H9 (cell line): ENCODE data around the gene SKIDA1. TPM values are rescaled to one million over a fixed set of nuclear protein-coding genes. Genes with fewer than 3 reads are reported as not detected.
"Not testable (repeated sequence)": the region's sequence is repeated elsewhere in the genome, so short reads cannot be mapped to it uniquely, and the experiment has no call there.

Source experiments
- DNase-seq: peaks from one replicate; pipeline ENCODE4 v3.0.0-alpha.2; 2017
- H2AFZ ChIP-seq: one replicate; pipeline ENCODE4 v1.6.1; 2013; ENCODE audit warnings: mild to moderate bottlenecking, low read length, control low read depth, moderate library complexity
- H2AK5ac ChIP-seq: 2 replicates; pipeline ENCODE4 v1.6.1; 2013; ENCODE audit warnings: low read length, control low read depth, mixed read lengths; ENCODE audit not compliant: insufficient read length
- H2BK120ac ChIP-seq: one replicate; pipeline ENCODE4 v1.6.1; 2013; ENCODE audit warnings: low read depth, mild to moderate bottlenecking, low read length, control low read depth, inconsistent platforms; ENCODE audit not compliant: poor library complexity, severe bottlenecking
- H2BK12ac ChIP-seq: 2 replicates; pipeline ENCODE4 v1.6.1; 2013; ENCODE audit warnings: low read length, control low read depth, mixed read lengths, low read depth; ENCODE audit not compliant: insufficient read length
- H2BK15ac ChIP-seq: 2 replicates; pipeline ENCODE4 v1.6.1; 2013; ENCODE audit warnings: low read depth, low read length, control low read depth
- H2BK20ac ChIP-seq: one replicate; pipeline ENCODE4 v1.6.1; 2013; ENCODE audit warnings: low read depth, mild to moderate bottlenecking, low read length, control low read depth, inconsistent platforms; ENCODE audit not compliant: poor library complexity, severe bottlenecking
- H2BK5ac ChIP-seq: 2 replicates; pipeline ENCODE4 v1.6.1; 2013; ENCODE audit warnings: low read length, control low read depth, mixed read lengths; ENCODE audit not compliant: insufficient read length
- H3K14ac ChIP-seq: 2 replicates; pipeline ENCODE4 v1.6.1; 2013; ENCODE audit warnings: low read length, control low read depth; ENCODE audit not compliant: insufficient read depth
- H3K18ac ChIP-seq: 2 replicates; pipeline ENCODE4 v1.6.1; 2013; ENCODE audit warnings: low read depth, mild to moderate bottlenecking, mixed read lengths, low read length, control low read depth; ENCODE audit not compliant: insufficient read length
- H3K23ac ChIP-seq: 2 replicates; pipeline ENCODE4 v1.6.1; 2013; ENCODE audit warnings: low read length, control low read depth, mixed read lengths, low read depth; ENCODE audit not compliant: insufficient read length
- H3K23me2 ChIP-seq: 2 replicates; pipeline ENCODE4 v1.6.1; 2013; ENCODE audit warnings: low read depth, mild to moderate bottlenecking, mixed read lengths, low read length, control low read depth; ENCODE audit not compliant: insufficient read length, poor library complexity, severe bottlenecking
- H3K27ac ChIP-seq: 2 replicates; pipeline ENCODE4 v1.5.1; 2013; ENCODE audit warnings: low read length, control low read depth, mixed read lengths, low read depth; ENCODE audit not compliant: insufficient read length
- H3K27me3 ChIP-seq: 2 replicates; pipeline ENCODE4 v1.6.1; 2013; ENCODE audit warnings: low read length, control low read depth, inconsistent platforms; ENCODE audit not compliant: insufficient read depth
- H3K4ac ChIP-seq: 2 replicates; pipeline ENCODE4 v1.6.1; 2013; ENCODE audit warnings: low read depth, mild to moderate bottlenecking, control low read depth, inconsistent platforms, low read length, moderate library complexity
- H3K4me1 ChIP-seq: 2 replicates; pipeline ENCODE4 v1.6.1; 2013; ENCODE audit warnings: low read length, control low read depth, inconsistent platforms; ENCODE audit not compliant: insufficient read depth
- H3K4me2 ChIP-seq: 2 replicates; pipeline ENCODE4 v1.6.1; 2013; ENCODE audit warnings: low read length, control low read depth, mixed read lengths; ENCODE audit not compliant: insufficient read length, insufficient read depth
- H3K56ac ChIP-seq: 2 replicates; pipeline ENCODE4 v1.6.1; 2013; ENCODE audit warnings: low read depth, mild to moderate bottlenecking, mixed read lengths, low read length, control low read depth; ENCODE audit not compliant: insufficient read length
- H3K79me1 ChIP-seq: 2 replicates; pipeline ENCODE4 v1.6.1; 2013; ENCODE audit warnings: low read depth, mild to moderate bottlenecking, moderate library complexity, low read length, control low read depth, inconsistent platforms; ENCODE audit not compliant: insufficient read depth, poor library complexity, severe bottlenecking
- H3K79me2 ChIP-seq: 2 replicates; pipeline ENCODE4 v1.6.1; 2013; ENCODE audit warnings: low read length, control low read depth, inconsistent platforms; ENCODE audit not compliant: insufficient read depth
- H3K9ac ChIP-seq: 2 replicates; pipeline ENCODE4 v1.6.1; 2013; ENCODE audit warnings: low read length, control low read depth, mixed read lengths; ENCODE audit not compliant: insufficient read length; ENCODE audit errors: extremely low read depth
- H3K9me3 ChIP-seq: one replicate; pipeline ENCODE4 v1.6.1; 2013; ENCODE audit warnings: low read depth, low read length, inconsistent platforms; ENCODE audit not compliant: control insufficient read depth
- H3T11ph ChIP-seq: one replicate; pipeline ENCODE4 v1.6.1; 2013; ENCODE audit warnings: mild to moderate bottlenecking, low read length, control low read depth, inconsistent platforms
- H4K20me1 ChIP-seq: one replicate; pipeline ENCODE4 v1.6.1; 2013; ENCODE audit not compliant: control insufficient read depth, insufficient read length, insufficient read depth
- H4K5ac ChIP-seq: 2 replicates; pipeline ENCODE4 v1.6.1; 2013; ENCODE audit warnings: low read depth, mild to moderate bottlenecking, mixed read lengths, low read length, control low read depth; ENCODE audit not compliant: insufficient read length
- H4K8ac ChIP-seq: replicated peaks from 2 replicates; pipeline ENCODE4 v1.6.1; 2013; ENCODE audit warnings: low read length, control low read depth, mixed read lengths, low read depth; ENCODE audit not compliant: insufficient read length
- H4K91ac ChIP-seq: 2 replicates; pipeline ENCODE4 v1.6.1; 2013; ENCODE audit warnings: low read depth, mild to moderate bottlenecking, moderate library complexity, mixed read lengths, low read length, control low read depth; ENCODE audit not compliant: insufficient read length
- H3K27ac Mint-ChIP-seq, 3 experiments: 2 replicates in 2 of 3; 3 replicates in 1 of 3; pipeline ENCODE4 v1.8.0; 2020 to 2021; ENCODE audit warnings: mixed read lengths in 3 of 3, mild to moderate bottlenecking in 1 of 3, moderate library complexity in 1 of 3
- H3K27me3 Mint-ChIP-seq: 2 replicates; pipeline ENCODE4 v1.8.0; 2021; ENCODE audit warnings: low read depth, mild to moderate bottlenecking, moderate library complexity, mixed read lengths
- H3K36me3 Mint-ChIP-seq, 3 experiments: 2 replicates in 2 of 3; 3 replicates in 1 of 3; pipeline ENCODE4 v1.8.0; 2020 to 2021; ENCODE audit warnings: low read depth in 3 of 3, mixed read lengths in 3 of 3; ENCODE audit not compliant: insufficient read depth in 1 of 3
- H3K4me1 Mint-ChIP-seq, 2 experiments: 2 replicates each; pipeline ENCODE4 v1.8.0; 2020; ENCODE audit warnings: mixed read lengths in 2 of 2
- H3K4me3 Mint-ChIP-seq, 2 experiments: 2 replicates in 1 of 2; 3 replicates in 1 of 2; pipeline ENCODE4 v1.8.0; 2020 to 2021; ENCODE audit warnings: mild to moderate bottlenecking in 2 of 2, mixed read lengths in 2 of 2, moderate library complexity in 1 of 2
- H3K9me3 Mint-ChIP-seq, 2 experiments: 2 replicates in 1 of 2; 3 replicates in 1 of 2; pipeline ENCODE4 v1.8.0; 2020; ENCODE audit warnings: mild to moderate bottlenecking in 2 of 2, mixed read lengths in 2 of 2, moderate library complexity in 1 of 2
- CTCF ChIP-seq: fragments of 200-600 bp; sonication (generic); conservative IDR thresholded peaks from 3 replicates; pipeline ENCODE4 v1.8.0; 2021; ENCODE audit warnings: antibody characterized with exemption, mild to moderate bottlenecking
- WGBS: extraction: QIAGEN DNeasy Blood & Tissue Kit; methylation state at CpG from one replicate; pipeline ENCODE4 v1.1.7; 2013; ENCODE audit warnings: missing lambda C conversion rate, low lambda C conversion rate, mixed read lengths; ENCODE audit not compliant: insufficient read length; ENCODE audit errors: extremely low coverage; 5-methylcytosine and 5-hydroxymethylcytosine counted together
- long read RNA-seq: library from polyadenylated mRNA; unstranded; transcript quantifications from one replicate; pipeline ENCODE4 v2.0.0, GENCODE V29; 2020
- total RNA-seq: library from RNA; stranded (reverse); gene quantifications from 2 replicates; pipeline ENCODE4 v1.2.1, GENCODE V29; 2021

SKIDA1 gene
- total RNA-seq: 5.4 and 5.9 TPM in 2 replicates
- long read RNA-seq, partial matches to known transcripts: 1 of 6 reads
- long read RNA-seq, other reads (novel, unspliced or antisense): 5 of 6 reads

GRCh38 chr10:21525367-21526187 lies at the start of gene SKIDA1:
Gene SKIDA1 (minus strand): TSS chr10:21525682. CDS start chr10:21517822, 7,860 bp downstream.
- Histone ChIP-seq H4K8ac (no peak within 1 kb of the TSS), H2AFZ (no peak within 1 kb of the TSS), H3K23ac (no peak within 1 kb of the TSS), H2BK20ac (no peak within 1 kb of the TSS), H3K4me1 (0 out of 2 replicates have a peak, but pooled peaks cover 2% of the 10 kb centered on the region), H3K18ac (peak within 1 kb of the TSS; percentile 93), H3K56ac (peak within 1 kb of the TSS; percentile 64), H3K27me3 (no peaks in the 10 kb centered on the region; the same call in 1 of the 2 replicates), H2BK15ac (no peak within 1 kb of the TSS), H3K14ac (peak within 1 kb of the TSS; percentile 95), H3T11ph (peak within 1 kb of the TSS; percentile 86), H2BK5ac (peak within 1 kb of the TSS; percentile 18), H4K20me1 (no peaks in the 10 kb centered on the region), H2BK12ac (no peak within 1 kb of the TSS), H3K9me3 (no peaks in the 10 kb centered on the region), H3K79me2 (no peaks in the 10 kb centered on the region), H3K9ac (peak within 1 kb of the TSS; percentile 82), H3K4ac (peak within 1 kb of the TSS; percentile 53; the same call in 1 of the 2 replicates), H3K27ac (peak within 1 kb of the TSS; percentile 92), H3K79me1 (no peaks in the 10 kb centered on the region), H2BK120ac (no peak within 1 kb of the TSS), H3K4me2 (peak within 1 kb of the TSS; percentile 91), H3K23me2 (peaks cover 20% of the 10 kb centered on the region), H2AK5ac (no peak within 1 kb of the TSS), H4K91ac (no peak within 1 kb of the TSS), H4K5ac (peak within 1 kb of the TSS; percentile 66)
- TF ChIP-seq CTCF: no peak
- Mint-ChIP-seq H3K4me1 (peaks cover 59 to 61% of the 10 kb centered on the region in 2 experiments), H3K27me3 (peaks cover 4% of the 10 kb centered on the region), H3K36me3 (no peaks in the 10 kb centered on the region; a peak in 1 of 7 replicates), H3K4me3 (peak within 1 kb of the TSS; percentile 78 to 91), H3K9me3 (no peaks in the 10 kb centered on the region; a peak in 2 of 5 replicates), H3K27ac (peak within 1 kb of the TSS; percentile 95 to 100 (median 99))
- DNase-seq: peak; percentile 88
- WGBS: no CpG with 5 or more reads among the region's 64 CpGs

GRCh38 chr10:21574514-21574913 lies 49.0 kb upstream of the SKIDA1 start:
- not testable (repeated sequence) for H2BK12ac ChIP-seq, H2BK15ac ChIP-seq, H3K27me3 Mint-ChIP-seq, H2BK20ac ChIP-seq, H4K8ac ChIP-seq, H3K79me2 ChIP-seq, H3K27me3 ChIP-seq, H3K9me3 ChIP-seq, H4K20me1 ChIP-seq, H2BK5ac ChIP-seq, H3K56ac ChIP-seq, H3T11ph ChIP-seq, H2BK120ac ChIP-seq, H4K5ac ChIP-seq, H3K4me1 ChIP-seq, H3K18ac ChIP-seq, H3K9ac ChIP-seq, H3K23me2 ChIP-seq, H3K4me2 ChIP-seq, DNase-seq, H3K27ac ChIP-seq, H3K9me3 Mint-ChIP-seq, H3K23ac ChIP-seq, H2AK5ac ChIP-seq, H4K91ac ChIP-seq, H3K4ac ChIP-seq, H3K14ac ChIP-seq, H3K79me1 ChIP-seq, H2AFZ ChIP-seq, H3K4me3 Mint-ChIP-seq
- Mint-ChIP-seq H3K27ac (peak overlapping the region in 2 of 3 experiments; percentile 23 to 71; a peak in 2 of 7 replicates), H3K4me1 (peaks cover 18 to 26% of the 10 kb centered on the region in 2 experiments), H3K36me3 (peaks cover 7 to 30% (median 30%) of the 10 kb centered on the region in 3 experiments; a peak in 6 of 7 replicates)
- WGBS: no CpG with 5 or more reads among the region's 2 CpGs
